HG03342 (cell line): Measurements from ENCODE around the gene ARID5A.
A peak's percentile ranks its signal among the peaks of the same experiment; 100 is the strongest.

Experiments
- ATAC-seq: cut with Tn5 transposase; IDR thresholded peaks from one replicate; pipeline ENCODE4 v1.9.1; 2021; ENCODE audit warnings: mild to moderate bottlenecking, moderate library complexity; ENCODE audit not compliant: unreplicated experiment

Gene ARID5A

GRCh38 chr2:96527286-96528005 lies 9.1 kb upstream of the ARID5A start:
- no peak for ATAC-seq

GRCh38 chr2:96528006-96528699 lies 8.4 kb upstream of the ARID5A start:
- no peak for ATAC-seq

- ATAC-seq = no peak
Observed at GRCh38 chr2:96528700-96529375, 7.7 kb upstream of the ARID5A start.

GRCh38 chr2:96529376-96530143 lies 7.0 kb upstream of the ARID5A start:
- no peak for ATAC-seq

GRCh38 chr2:96530144-96530430 lies 6.5 kb upstream of the ARID5A start:
- ATAC-seq = no peak

GRCh38 chr2:96530474-96531357 lies 5.8 kb upstream of the ARID5A start:
- ATAC-seq = no peak

GRCh38 chr2:96531366-96531765 lies 5.2 kb upstream of the ARID5A start:
- no peak for ATAC-seq

DNA sequence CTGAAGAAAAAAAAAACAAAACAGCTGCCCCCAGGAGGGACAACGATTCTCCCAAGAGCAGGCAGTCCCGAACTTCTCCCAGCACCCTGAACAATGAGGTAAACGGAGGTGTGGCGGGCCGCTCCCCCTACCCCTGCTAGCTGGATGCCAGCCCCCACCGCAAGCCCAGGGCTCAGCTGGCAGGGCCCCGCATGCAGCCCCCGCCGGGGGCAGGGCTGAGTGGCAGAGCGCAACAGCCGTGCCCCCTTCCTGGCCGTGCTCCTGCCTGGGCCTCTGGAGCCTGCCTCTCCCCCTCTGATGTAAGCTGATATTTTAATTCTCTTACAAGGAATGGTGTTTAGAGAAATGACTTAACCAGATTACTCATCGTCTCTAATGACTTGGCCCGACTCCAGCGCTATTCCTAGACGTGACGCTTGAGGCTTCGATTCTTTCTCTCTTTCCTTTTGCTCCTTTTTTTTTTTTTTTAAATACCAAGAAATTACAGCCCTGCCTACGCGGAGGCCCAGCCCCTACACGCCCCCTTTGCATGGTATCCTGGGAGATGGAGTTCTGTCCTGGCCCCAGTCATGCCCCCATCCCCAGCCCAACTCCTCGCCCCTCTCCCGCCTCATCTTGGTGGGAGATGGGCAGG lies 4.6 kb upstream of the ARID5A start:
- ATAC-seq = no peak

DNA sequence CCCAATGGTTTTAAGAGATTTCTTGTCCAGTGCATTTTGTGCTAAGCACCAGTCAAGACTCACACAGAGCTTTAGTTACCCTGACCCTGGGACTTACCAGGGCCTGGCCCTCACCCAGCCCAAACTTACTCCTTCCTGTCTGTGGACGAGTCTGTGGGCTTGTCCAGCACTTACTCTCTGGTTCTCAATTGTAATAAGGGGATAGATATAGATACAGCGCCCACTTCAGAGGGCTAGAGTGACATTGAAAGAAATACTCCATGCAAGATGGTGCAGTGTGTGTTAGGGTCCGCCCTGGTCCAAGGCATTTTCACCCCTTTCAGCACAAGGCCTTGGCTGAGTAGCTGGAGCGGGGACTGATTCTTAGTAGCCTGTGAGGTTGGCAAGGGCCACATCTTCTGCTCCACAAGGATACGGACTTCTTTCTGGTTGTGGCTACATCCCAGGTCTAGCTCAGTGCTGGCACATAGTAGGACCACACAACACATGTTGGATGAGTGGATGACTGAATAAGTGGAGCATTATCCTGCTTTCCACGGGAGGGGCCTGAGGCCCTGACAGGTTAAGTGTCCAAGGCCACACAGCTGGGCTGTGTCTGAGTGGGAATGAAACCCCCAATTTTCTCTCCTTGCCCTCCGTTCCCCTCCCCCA lies 3.8 kb upstream of the ARID5A start:
- ATAC-seq = no peak

- ATAC-seq = no peak
Observed at GRCh38 chr2:96533292-96534073, 3.1 kb upstream of the ARID5A start.

- no peak for ATAC-seq
Observed at GRCh38 chr2:96534141-96534540, 2.4 kb upstream of the ARID5A start.

GRCh38 chr2:96534701-96535181 lies 1.8 kb upstream of the ARID5A start:
- no peak for ATAC-seq

- ATAC-seq = no peak
Observed at GRCh38 chr2:96535331-96535730, 1.2 kb upstream of the ARID5A start.

DNA sequence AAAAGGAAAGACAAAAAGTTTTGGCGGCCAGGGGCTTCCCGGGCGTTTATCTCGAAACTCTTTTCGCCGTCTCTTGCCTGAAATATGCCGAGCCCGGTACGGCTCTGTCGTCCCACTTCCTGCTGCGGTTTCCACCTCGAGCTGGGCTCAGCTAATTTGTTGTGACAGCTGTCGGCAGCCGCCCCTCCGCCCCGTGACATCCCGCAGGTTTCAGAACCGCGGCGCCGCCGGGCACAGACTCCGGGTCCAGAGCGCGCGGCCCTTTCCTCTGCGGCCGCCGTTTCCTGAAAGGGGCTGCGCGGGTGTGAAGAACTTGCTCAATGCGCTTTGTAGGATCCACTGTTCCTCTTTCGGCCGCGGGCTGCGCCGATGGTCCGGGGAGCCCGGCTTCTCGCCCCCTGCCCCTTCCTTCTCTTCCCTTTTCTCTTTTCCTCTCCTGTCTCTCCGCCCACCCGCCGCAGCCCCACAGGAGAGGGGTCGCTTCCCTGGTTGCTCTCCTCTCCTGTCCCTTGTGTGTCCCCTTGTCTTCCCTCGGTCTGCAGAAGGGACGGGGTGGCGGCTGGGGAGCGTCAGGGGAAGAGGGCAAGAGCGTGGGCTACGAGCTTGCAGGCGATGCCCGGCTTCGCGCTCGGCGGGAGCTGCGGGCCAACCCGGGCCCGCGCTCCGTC lies 648 bp downstream of the ARID5A start:
- peak; percentile 52 for ATAC-seq

DNA sequence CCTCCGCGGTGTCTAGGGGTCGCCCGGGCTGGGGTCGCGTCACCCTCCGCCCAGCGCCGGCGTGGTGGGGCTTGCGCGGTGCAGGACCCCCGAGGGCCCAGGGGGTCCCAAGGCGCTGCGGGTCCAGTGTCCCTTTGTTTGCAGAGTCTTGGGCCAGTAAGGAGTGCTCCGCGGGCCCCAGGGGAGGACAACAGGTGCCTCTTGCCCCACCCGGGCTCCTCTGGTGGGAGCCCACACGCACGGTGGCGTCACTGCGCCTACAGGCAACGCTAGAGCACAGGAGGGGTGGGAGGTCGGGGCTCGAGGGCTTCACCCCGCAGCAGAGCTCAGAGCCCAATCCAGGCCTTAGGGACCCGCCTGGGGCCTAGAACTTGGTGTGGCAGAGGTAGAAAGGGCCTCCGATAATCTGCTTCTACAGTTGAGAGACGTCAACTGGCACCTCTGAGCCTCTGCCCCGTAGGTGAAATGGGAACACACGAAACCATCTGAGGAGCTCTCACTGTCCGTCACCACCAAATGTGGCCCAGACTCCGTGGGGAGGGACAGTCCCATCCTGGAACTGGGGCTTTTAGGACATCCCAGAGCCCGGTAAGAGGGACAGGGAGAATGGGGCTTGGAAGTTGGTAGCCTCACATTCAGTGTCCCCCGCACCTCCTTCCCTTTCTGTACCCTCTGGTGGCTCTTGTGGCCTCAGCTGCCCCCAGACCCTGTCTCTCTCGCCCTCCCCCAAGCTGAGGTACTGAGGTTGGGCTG lies 1.4 kb downstream of the ARID5A start:
- ATAC-seq = no peak

GRCh38 chr2:96538487-96539214 lies 2.1 kb downstream of the ARID5A start:
- no peak for ATAC-seq
